HepG2 (cell line): Measurements from ENCODE around the gene PPP2R2C.

Source experiments
- ASH2L ChIP-seq: fragments of 300-600, 200-600 bp; sonication (generic); IDR thresholded peaks from 2 replicates; pipeline ENCODE4 v1.7.0; 2017; ENCODE audit warnings: low read depth, mild to moderate bottlenecking, moderate library complexity, mixed read lengths, low read length; ENCODE audit not compliant: insufficient read length
- BCLAF1 ChIP-seq: fragments of 450-650 bp; IDR thresholded peaks from 2 replicates; pipeline ENCODE4 v1.6.1; 2017; ENCODE audit warnings: mild to moderate bottlenecking
- BORCS8-MEF2B ChIP-seq: sonication (generic); formaldehyde crosslinking; IDR thresholded peaks from 2 replicates; pipeline ENCODE4 v1.8.0; 2022; ENCODE audit warnings: mild to moderate bottlenecking, missing genetic modification reagents
- DPF2 ChIP-seq: sonication (generic); formaldehyde crosslinking; IDR thresholded peaks from 2 replicates; pipeline ENCODE4 v1.4.0; 2020; ENCODE audit warnings: mild to moderate bottlenecking, low read depth, missing genetic modification reagents, borderline replicate concordance
- FOXA3 ChIP-seq: IDR thresholded peaks from 2 replicates; pipeline ENCODE4 v1.6.1; 2016; ENCODE audit warnings: missing genetic modification reagents, missing compliant biosample characterization
- MYNN ChIP-seq: sonication (generic); formaldehyde crosslinking; IDR thresholded peaks from 2 replicates; pipeline ENCODE4 v1.4.0; 2020; ENCODE audit warnings: mild to moderate bottlenecking, low read depth, missing genetic modification reagents
- POLR2A ChIP-seq, 2 experiments: IDR thresholded peaks; 2 replicates each; pipeline ENCODE4 v1.6.1; 2011; ENCODE audit warnings: low read depth in 2 of 2, low read length in 2 of 2, mild to moderate bottlenecking in 1 of 2, moderate library complexity in 1 of 2; ENCODE audit not compliant: insufficient read depth in 1 of 2
- POLR2AphosphoS5 ChIP-seq: IDR thresholded peaks from 2 replicates; pipeline ENCODE4 v1.6.1; 2012; ENCODE audit warnings: low read depth, low read length
- SRSF9 ChIP-seq: fragments of 200-400 bp; formaldehyde crosslinking; IDR thresholded peaks from 2 replicates; pipeline ENCODE4 v1.6.1; 2018; ENCODE audit warnings: borderline replicate concordance, mild to moderate bottlenecking, low read depth, low read length; ENCODE audit not compliant: insufficient read depth, poor library complexity, severe bottlenecking
- TAF1 ChIP-seq: sonication (generic); formaldehyde crosslinking; IDR thresholded peaks from 2 replicates; pipeline ENCODE4 v1.4.0; 2020; ENCODE audit warnings: missing genetic modification reagents

- TF ChIP-seq FOXA3 (CRISPR knock-in tag) (no peak), POLR2A (IDR thresholded peaks at IDR 0.05; ENCODE audit: insufficient read depth in 1 of 2, low read depth in 2 of 2, low read length in 2 of 2) (no peak), BORCS8-MEF2B (CRISPR knock-in tag) (no peak), POLR2AphosphoS5 (no peak), DPF2 (CRISPR knock-in tag) (no peak), TAF1 (CRISPR knock-in tag) (no peak), SRSF9 (no peak), ASH2L (no peak), MYNN (CRISPR knock-in tag) (no peak), BCLAF1 (no peak)
Observed at GRCh38 chr4:6439120-6439762, 33.2 kb downstream of the PPP2R2C start.
